Heart left ventricle (tissue), 16 donors: ENCODE measurements around the gene DCN. TPM values are rescaled to one million over a fixed set of nuclear protein-coding genes. Genes with fewer than 3 reads are reported as not detected.
A peak's percentile ranks its signal among the peaks of the same experiment; 100 is the strongest.

Experiments
- ATAC-seq, 4 donors: fragments of 200-7000 bp; cut with Tn5 transposase; one replicate each; pipeline ENCODE4 v1.9.1; 2020 to 2022; ENCODE audit warnings: moderate library complexity in 4 of 4, mild to moderate bottlenecking in 3 of 4, moderate number of reproducible peaks in 1 of 4
- DNase-seq, 5 donors: peaks; one replicate each; pipeline ENCODE4 v3.0.0-alpha.2; 2020
- H3K27ac ChIP-seq, 12 donors: fragments of 200-600 bp; sonication (generic) in 4 of 12; one replicate each; pipeline versions ENCODE4 v1.5.0 to v1.8.0; 2016 to 2022; ENCODE audit warnings: mild to moderate bottlenecking in 2 of 12
- H3K27me3 ChIP-seq, 9 donors: fragments of 200-600 bp; sonication (generic) in 2 of 9; one replicate each; pipeline versions ENCODE4 v1.5.1 to v1.8.0; 2016 to 2022; ENCODE audit warnings: mild to moderate bottlenecking in 3 of 9
- H3K36me3 ChIP-seq, 9 donors: fragments of 200-600 bp; sonication (generic) in 2 of 9; one replicate each; pipeline versions ENCODE4 v1.5.0 to v1.8.0; 2018 to 2022; ENCODE audit warnings: mild to moderate bottlenecking in 2 of 9
- H3K4me1 ChIP-seq, 12 donors: fragments of 200-600 bp; sonication (generic) in 4 of 12; one replicate each; pipeline versions ENCODE4 v1.5.0 to v1.8.0; 2016 to 2022; ENCODE audit warnings: mild to moderate bottlenecking in 3 of 12
- H3K4me3 ChIP-seq, 12 donors: fragments of 200-600 bp; sonication (generic) in 4 of 12; one replicate each; pipeline versions ENCODE4 v1.5.0 to v1.8.0; 2017 to 2022; ENCODE audit warnings: mild to moderate bottlenecking in 9 of 12, moderate library complexity in 4 of 12
- H3K9me3 ChIP-seq, 12 donors: fragments of 200-600 bp; sonication (generic) in 4 of 12; one replicate each; pipeline versions ENCODE4 v1.5.0 to v1.8.0; 2016 to 2022; ENCODE audit warnings: mild to moderate bottlenecking in 1 of 12
- CTCF ChIP-seq, 12 donors: fragments of 200-600 bp; sonication (generic) in 4 of 12; IDR thresholded peaks; one replicate each; pipeline versions ENCODE4 v1.5.0 to v1.8.0; 2018 to 2022; ENCODE audit warnings: antibody characterized with exemption in 12 of 12, mild to moderate bottlenecking in 5 of 12
- POLR2A ChIP-seq, 2 donors: fragments of 450-650 bp; IDR thresholded peaks; one replicate each; pipeline ENCODE4 v1.6.1; 2017; ENCODE audit warnings: antibody characterized with exemption in 2 of 2, mild to moderate bottlenecking in 2 of 2, moderate library complexity in 2 of 2
- WGBS, 4 donors: extraction: QIAGEN DNeasy Blood & Tissue Kit in 2 of 4; methylation state at CpG; one replicate each; pipeline versions ENCODE4 v1.1.5 to v1.1.7; 2013 to 2018; 5-methylcytosine and 5-hydroxymethylcytosine counted together
- intact Hi-C, 10 donors: fragments of 100-400 bp; cut with DNase I; formaldehyde crosslinking; loops; one replicate each; pipeline versions ENCODE4 v1.11.1 to v1.14.2; 2022
- polyA plus RNA-seq, 2 donors: library from polyadenylated mRNA; stranded (reverse); fragments of 200-250 nt; gene quantifications; one replicate each; pipeline ENCODE4 v1.2.3, GENCODE V29; 2013
- total RNA-seq, 9 donors: library from RNA; depleted of rRNA in 2 of 9; stranded (reverse); fragments of >200 nt in 2 of 9; fragmentation: NEBNext Ultra II Directional in 3 of 9; extraction: Animal tissue kit (Norgen Biotek cat#: 25700) in 3 of 9; gene quantifications; one replicate each; pipeline versions ENCODE4 v1.1.0 to v1.2.4, GENCODE V29; 2016 to 2023
- donor health status: ischemic (EF 13 %, LVEDD 7.1; RV severe dilation, severe dysfunction).
- donor health status: healthy with polysubstance abuse.
- donor health status: DM: no; HTN: yes; CAD: no.
- donor health status: DM: no; HTN: no; CAD: no.
- donor health status: ischemic (EF 25% LVEDD 6.9; RV normal size, moderate dysfunction).
- donor health status: ischemic (EF 25% LVEDD 5.7; RV mildly dilated, moderate dysfunction).
- donor health status: healthy.
- donor health status: DM: yes; HTN: yes; CAD: no.
- donor health status: ischemic (EF 35%, LVEDD 5.7; RV mildly dilated, moderate dysfunction).
- donor health status: nonischemic (EF 11% LVEDD 7.7; RV severe dilation, severe dysfunction).
- donor health status: DM: yes; HTN: yes; CAD: no.
- donor health status: PGD.
- donor health status: ischemic (EF 29% LVEDD 5.4; RV normal size, mild dysfunction).
- donor health status: nonischemic (EF 23%, LVEDD 6.1; RV moderate dilation, normal function).

DCN gene
- total and polyA plus RNA-seq, 11 donors = 238 to 1,187 (median 536) TPM

GRCh38 chr12:91154131-91154530 is 28.5 kb downstream of the DCN start:
- peaks cover 0 to 6% (median 0%) of the 10 kb centered on the region in 12 donors for H3K9me3 ChIP-seq
- no peak for ATAC-seq
- intact Hi-C loops = no loop called here
- TF ChIP-seq CTCF (IDR thresholded peaks at IDR 0.05) (no peak), POLR2A (IDR thresholded peaks at IDR 0.05) (no peak)
- H3K27me3 ChIP-seq = no peaks in the 10 kb centered on the region
- H3K36me3 ChIP-seq = peaks cover 0 to 99% (median 11%) of the 10 kb centered on the region in 9 donors
- peaks cover 0 to 5% (median 0%) of the 10 kb centered on the region in 12 donors for H3K4me1 ChIP-seq
- no peak overlapping the region for H3K4me3 ChIP-seq
- no peak for DNase-seq
- WGBS, 4 donors = 87 to 90% (median 89%) methylated on average over 3 of the region's 3 CpGs
- no peak overlapping the region for H3K27ac ChIP-seq

GRCh38 chr12:91144053-91144452 is 38.6 kb downstream of the DCN start:
- peaks cover 0 to 33% (median 5%) of the 10 kb centered on the region in 12 donors for H3K4me1 ChIP-seq

GRCh38 chr12:91143206-91143605 is 39.4 kb downstream of the DCN start:
- Histone ChIP-seq H3K4me3 (no peak overlapping the region), H3K27ac (peak overlapping the region in 7 of 12 donors; percentile 28 to 81 (median 70)), H3K4me1 (peaks cover 0 to 40% (median 8%) of the 10 kb centered on the region in 12 donors), H3K27me3 (no peaks in the 10 kb centered on the region), H3K9me3 (no peaks in the 10 kb centered on the region), H3K36me3 (peaks cover 0 to 39% (median 0%) of the 10 kb centered on the region in 9 donors)
- no peak for TF ChIP-seq POLR2A (IDR thresholded peaks at IDR 0.05)
- TF ChIP-seq CTCF (IDR thresholded peaks at IDR 0.05) = no peak
- intact Hi-C loops = no loop called here
- 70 to 75% (median 73%) methylated on average over 3 of the region's 3 CpGs for WGBS, 4 donors
- DNase-seq (no peak), ATAC-seq (no peak)

More at GRCh38 chr12:91144053-91144452, 38.6 kb downstream of the DCN start:
- no peaks in the 10 kb centered on the region for H3K9me3 ChIP-seq
- TF ChIP-seq POLR2A (IDR thresholded peaks at IDR 0.05) = no peak
- no peak for TF ChIP-seq CTCF (IDR thresholded peaks at IDR 0.05)
- H3K27ac ChIP-seq = peak overlapping the region in 1 of 12 donors; percentile 72
- no peak overlapping the region for H3K4me3 ChIP-seq
- DNase-seq (no peak), ATAC-seq (no peak)
- peaks cover 0 to 46% (median 0%) of the 10 kb centered on the region in 9 donors for H3K36me3 ChIP-seq
- WGBS, 4 donors = 92 to 94% (median 93%) methylated on average over 2 of the region's 2 CpGs
- no peaks in the 10 kb centered on the region for H3K27me3 ChIP-seq
- intact Hi-C loops = no loop called here

- Histone ChIP-seq H3K27ac (peak overlapping the region in 7 of 12 donors; percentile 39 to 86 (median 72)), H3K36me3 (peaks cover 0 to 31% (median 0%) of the 10 kb centered on the region in 9 donors), H3K9me3 (no peaks in the 10 kb centered on the region), H3K4me1 (peaks cover 0 to 47% (median 11%) of the 10 kb centered on the region in 12 donors), H3K4me3 (no peak overlapping the region), H3K27me3 (no peaks in the 10 kb centered on the region)
- peak; percentile 57 to 81 (median 75) for ATAC-seq
- DNase-seq = peak in 4 of 5 donors; percentile 22 to 31 (median 25)
- intact Hi-C loops = no loop called here
- TF ChIP-seq CTCF (IDR thresholded peaks at IDR 0.05) = no peak
- TF ChIP-seq POLR2A (IDR thresholded peaks at IDR 0.05) = no peak
- WGBS, 4 donors = 47 to 64% (median 49%) methylated on average over 3 of the region's 3 CpGs
These were observed 40.4 kb downstream of the DCN start for GRCh38 chr12:91142221-91142631.
